Hematopoietic multipotent progenitor cell treated with erythropoietin and hydrocortisone succinate and interleukin-3 and kit ligand, for 15 days (in vitro differentiated cells): ENCODE results near the gene MICALL2.
"Not testable (repeated sequence)": the region's sequence is repeated elsewhere in the genome, so short reads cannot be mapped to it uniquely, and the experiment has no call there.

ENCODE experiments used
- DNase-seq: peaks from one replicate; pipeline ENCODE4 v3.0.0-alpha.2; 2015; ENCODE audit warnings: low spot score

Gene MICALL2

GRCh38 chr7:1447551-1448244, 11.6 kb downstream of the MICALL2 start:
- DNase-seq: no peak

GRCh38 chr7:1447112-1447511, 12.2 kb downstream of the MICALL2 start:
- DNase-seq: no peak

GRCh38 chr7:1446620-1447032, 12.6 kb downstream of the MICALL2 start:
- DNase-seq: no peak

- not testable (repeated sequence) for DNase-seq
Observed at GRCh38 chr7:1446026-1446425, 13.2 kb downstream of the MICALL2 start.

- no peak for DNase-seq
Observed at GRCh38 chr7:1445341-1445740, 13.9 kb downstream of the MICALL2 start.

- no peak for DNase-seq
Observed at GRCh38 chr7:1444925-1445322, 14.3 kb downstream of the MICALL2 start.

GRCh38 chr7:1444214-1444924, 14.9 kb downstream of the MICALL2 start:
- DNase-seq: no peak

- not testable (repeated sequence) for DNase-seq
Observed at GRCh38 chr7:1443587-1444200, 15.6 kb downstream of the MICALL2 start.

GRCh38 chr7:1442355-1443124, 16.7 kb downstream of the MICALL2 start:
- no peak for DNase-seq

- DNase-seq: no peak
Observed at GRCh38 chr7:1441615-1442354, 17.5 kb downstream of the MICALL2 start.

- no peak for DNase-seq
Observed at GRCh38 chr7:1440620-1441019, 18.6 kb downstream of the MICALL2 start.

- DNase-seq: no peak
Observed at GRCh38 chr7:1439373-1440363, 19.6 kb downstream of the MICALL2 start.

GRCh38 chr7:1438821-1439220, 20.4 kb downstream of the MICALL2 start:
- DNase-seq: no peak

GRCh38 chr7:1438208-1438607, 21.1 kb downstream of the MICALL2 start:
- no peak for DNase-seq

- no peak for DNase-seq
Observed at GRCh38 chr7:1437155-1437880, 22.0 kb downstream of the MICALL2 start.

- DNase-seq: no peak
Observed at GRCh38 chr7:1436608-1437007, 22.7 kb downstream of the MICALL2 start.

GRCh38 chr7:1434891-1435670, 24.2 kb downstream of the MICALL2 start:
- DNase-seq: no peak

GRCh38 chr7:1434165-1434718, 25.0 kb downstream of the MICALL2 start:
- DNase-seq: no peak
